ENCODE results near the gene NEAT1.

Gene NEAT1

DNA sequence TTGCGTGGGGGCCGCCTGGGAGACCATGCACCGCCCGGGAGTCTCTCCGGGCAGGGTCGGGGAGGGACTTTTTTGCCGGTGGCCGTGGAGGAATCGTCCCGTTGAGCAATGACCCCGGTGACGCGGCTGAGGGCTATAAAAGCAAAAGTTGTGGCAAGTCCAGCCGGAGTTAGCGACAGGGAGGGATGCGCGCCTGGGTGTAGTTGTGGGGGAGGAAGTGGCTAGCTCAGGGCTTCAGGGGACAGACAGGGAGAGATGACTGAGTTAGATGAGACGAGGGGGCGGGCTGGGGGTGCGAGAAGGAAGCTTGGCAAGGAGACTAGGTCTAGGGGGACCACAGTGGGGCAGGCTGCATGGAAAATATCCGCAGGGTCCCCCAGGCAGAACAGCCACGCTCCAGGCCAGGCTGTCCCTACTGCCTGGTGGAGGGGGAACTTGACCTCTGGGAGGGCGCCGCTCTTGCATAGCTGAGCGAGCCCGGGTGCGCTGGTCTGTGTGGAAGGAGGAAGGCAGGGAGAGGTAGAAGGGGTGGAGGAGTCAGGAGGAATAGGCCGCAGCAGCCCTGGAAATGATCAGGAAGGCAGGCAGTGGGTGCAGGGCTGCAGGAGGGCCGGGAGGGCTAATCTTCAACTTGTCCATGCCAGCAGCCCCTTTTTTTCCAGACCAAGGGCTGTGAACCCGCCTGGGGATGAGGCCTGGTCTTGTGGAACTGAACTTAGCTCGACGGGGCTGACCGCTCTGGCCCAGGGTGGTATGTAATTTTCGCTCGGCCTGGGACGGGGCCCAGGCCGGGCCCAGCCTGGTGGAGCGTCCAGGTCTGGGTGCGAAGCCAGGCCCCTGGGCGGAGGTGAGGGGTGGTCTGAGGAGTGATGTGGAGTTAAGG lies at the start of gene NEAT1:
TSS of gene NEAT1 (plus strand) at position 166 of the 883 bp plus-strand sequence.
- DNase-seq = peak; percentile 88

DNA sequence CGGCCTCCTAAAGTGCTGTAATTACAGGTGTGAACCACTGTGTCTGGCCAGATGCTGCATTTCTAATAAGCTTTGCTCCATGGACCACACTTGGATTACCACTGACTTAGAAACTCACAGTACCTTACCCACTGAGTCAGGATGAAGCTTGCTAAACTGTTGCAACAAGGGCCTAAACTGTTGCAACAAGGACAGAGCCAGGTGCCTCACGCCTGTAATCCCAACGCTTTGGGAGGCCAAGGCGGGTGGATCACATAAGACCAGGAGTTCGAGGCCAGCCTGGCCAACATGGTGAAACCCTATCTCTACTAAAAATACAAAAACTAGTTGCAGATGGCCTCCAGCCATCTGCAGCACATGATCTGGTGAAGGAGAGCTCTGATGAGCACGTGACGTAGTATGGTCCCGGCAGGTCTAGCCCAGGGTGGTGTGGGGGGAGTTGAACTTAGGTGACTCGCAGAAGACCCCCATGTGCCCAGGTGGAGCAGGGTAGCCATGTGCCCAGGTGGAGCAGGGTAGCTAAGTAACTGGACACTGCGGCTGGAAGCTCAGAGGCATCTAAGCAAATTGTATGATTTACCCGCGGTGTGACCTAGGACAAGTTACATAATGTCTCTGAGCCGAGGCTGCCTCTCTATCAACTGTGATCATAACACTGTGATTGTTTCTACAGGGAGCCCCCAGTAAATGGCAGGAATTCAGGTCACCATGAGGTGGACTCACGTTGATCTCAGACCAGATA lies 48.6 kb upstream of the NEAT1 start:
- no peak for DNase-seq

DNA sequence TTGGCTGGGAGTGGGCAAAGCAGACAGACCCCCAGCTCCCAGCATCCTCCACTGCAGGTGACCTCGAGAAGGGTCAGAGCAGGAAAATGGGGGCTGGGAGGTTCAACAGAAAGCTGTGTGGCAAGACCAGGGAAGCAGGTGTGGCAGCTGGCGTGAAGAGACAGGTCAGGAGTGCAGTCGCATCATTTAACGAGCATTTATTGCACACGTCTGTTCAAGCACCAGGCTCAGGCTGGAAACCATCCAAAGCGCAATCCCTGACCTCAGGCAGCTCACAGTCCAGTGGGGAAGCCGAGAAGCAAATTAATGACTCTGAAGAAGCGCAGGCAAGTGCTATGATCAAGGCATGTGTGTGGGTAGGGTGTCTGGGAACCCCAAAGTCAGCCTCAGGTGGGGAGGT lies 47.6 kb upstream of the NEAT1 start:
- DNase-seq = no peak

DNA sequence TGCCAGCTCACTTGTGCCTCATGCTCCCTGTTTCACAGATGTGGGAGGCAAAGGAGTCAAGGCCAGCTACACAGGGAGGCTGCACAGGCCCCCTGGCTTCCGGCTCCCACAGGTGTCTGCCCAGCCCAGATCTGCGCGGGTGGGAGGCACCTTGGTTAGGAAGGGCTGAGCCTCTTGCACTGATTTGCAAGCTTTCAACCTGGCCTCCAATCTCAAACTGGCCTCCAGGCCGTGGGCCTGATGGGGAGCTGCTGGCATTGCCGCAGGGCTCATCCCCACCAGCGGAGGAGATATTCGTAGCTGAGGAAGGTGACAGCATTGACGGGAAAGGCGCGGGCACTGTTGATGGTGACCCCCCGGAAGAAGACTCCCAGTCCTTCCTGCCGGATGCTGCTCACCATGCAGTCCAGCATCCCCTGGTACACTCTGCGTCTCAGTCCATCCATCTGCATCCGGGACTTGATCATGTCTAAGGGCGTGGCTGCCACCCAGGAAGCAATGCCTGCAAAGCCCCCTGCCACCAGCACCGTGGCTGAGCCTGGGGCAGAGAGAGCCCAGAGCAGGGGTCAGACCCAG lies 46.4 kb upstream of the NEAT1 start:
- DNase-seq = no peak

DNA sequence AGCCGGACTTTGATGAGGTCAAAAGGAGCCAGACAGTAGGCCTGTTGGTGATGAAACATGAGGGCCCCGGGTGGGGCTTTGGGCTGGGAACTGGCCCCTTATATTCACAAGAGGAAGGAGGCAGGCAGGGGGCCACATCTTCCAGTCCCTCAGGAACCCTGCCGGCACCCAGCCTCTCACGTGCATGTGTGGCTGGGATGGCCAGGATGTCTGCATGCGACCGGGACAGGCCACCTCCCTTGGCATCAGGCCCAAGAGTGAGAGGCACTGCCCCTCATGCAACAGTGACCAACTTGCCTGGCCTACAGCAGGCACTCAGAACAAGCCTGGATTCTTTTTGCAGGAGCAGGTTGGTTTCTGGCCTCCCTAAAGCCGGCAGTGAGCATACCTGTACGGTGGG lies 45.6 kb upstream of the NEAT1 start:
- DNase-seq = no peak

DNA sequence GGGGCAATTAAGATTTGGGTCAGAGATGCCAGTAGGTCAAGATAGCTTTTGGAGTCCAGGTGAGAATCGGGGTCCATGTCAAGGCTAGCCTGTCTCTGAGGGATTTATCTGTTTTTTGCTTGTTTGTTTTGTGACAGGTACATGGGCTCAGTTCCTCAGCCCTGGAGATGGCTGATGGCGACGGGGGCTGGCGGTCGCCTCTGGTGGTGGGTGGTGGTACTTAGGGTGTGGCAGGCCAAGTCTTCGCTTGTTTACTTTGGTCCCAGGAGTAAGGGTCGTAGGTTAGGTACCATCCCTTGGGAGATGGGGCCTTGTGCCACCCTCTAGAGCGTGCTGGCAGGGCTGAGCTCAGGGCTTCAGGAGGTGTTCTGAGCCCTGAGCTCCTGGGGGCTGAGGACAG lies 44.8 kb upstream of the NEAT1 start:
- no peak for DNase-seq

DNA sequence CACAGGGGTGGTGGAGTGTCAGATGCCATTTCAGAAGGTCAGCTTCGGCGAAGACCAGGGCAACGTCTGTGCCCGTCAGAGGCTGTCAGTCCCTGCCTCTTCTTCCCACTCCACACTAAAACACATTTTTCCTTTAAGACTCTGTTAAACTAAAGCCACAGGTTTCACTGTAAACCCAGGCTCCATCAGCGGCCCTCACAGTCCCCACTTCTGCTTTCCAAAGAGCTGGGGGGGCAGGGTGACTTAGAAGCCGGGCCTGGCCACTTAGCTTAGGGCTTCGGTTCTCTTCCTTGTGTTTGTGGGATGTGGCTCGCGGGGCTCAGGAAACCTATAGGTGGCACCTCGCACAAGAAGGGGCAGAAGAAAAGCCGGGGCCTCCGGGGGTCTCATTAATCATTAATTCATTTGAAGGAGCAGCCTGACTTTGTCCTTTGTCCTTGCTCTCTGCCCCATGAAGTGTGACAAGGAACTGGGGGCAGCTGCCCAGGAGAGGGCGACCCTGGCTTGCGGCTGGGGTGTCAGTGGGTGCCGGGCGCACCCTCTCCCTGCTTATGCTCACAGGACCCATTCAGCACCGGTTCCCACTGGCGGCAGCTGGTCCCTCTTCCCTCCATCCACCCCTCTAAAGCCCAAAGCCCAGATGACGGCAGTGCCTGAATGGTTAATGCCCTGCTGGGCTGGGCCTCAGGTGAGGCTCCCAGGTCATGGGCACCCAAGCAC lies 44.2 kb upstream of the NEAT1 start:
- DNase-seq = no peak

DNA sequence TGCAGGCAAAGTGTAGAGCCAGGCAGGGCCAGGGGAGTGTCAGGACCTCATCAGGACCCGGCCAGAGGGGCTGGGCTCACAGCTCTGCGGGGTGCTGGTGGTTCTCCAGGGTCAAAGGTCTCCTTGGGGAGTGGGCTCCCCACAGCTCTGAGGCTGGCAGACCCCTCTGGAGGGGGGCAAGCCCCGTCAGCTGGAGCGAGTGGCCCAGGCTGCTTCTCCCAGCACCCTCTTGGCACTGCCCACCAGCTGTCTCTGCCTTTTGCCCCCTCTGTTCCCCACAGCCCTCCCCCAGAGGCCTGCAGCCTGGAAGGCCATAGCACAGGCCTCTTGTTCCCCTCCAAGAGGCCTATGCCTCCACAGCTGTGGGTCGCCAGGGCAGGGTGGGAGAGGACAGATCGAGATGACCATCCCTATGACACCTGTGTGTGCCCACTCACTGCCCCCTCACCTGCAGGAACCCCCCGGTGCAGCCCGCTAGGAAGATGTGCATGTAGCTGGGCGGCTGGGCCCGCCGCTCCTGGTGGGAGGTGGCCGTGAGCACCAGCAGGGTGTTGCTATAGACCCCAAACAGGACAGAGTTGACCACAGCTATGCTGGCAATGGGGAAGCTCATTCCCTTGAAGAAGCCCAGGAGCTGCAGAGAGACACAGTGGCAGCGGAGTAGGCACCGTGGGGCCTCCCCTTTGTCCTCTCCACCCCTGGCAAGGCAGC lies 43.5 kb upstream of the NEAT1 start:
- no peak for DNase-seq

DNA sequence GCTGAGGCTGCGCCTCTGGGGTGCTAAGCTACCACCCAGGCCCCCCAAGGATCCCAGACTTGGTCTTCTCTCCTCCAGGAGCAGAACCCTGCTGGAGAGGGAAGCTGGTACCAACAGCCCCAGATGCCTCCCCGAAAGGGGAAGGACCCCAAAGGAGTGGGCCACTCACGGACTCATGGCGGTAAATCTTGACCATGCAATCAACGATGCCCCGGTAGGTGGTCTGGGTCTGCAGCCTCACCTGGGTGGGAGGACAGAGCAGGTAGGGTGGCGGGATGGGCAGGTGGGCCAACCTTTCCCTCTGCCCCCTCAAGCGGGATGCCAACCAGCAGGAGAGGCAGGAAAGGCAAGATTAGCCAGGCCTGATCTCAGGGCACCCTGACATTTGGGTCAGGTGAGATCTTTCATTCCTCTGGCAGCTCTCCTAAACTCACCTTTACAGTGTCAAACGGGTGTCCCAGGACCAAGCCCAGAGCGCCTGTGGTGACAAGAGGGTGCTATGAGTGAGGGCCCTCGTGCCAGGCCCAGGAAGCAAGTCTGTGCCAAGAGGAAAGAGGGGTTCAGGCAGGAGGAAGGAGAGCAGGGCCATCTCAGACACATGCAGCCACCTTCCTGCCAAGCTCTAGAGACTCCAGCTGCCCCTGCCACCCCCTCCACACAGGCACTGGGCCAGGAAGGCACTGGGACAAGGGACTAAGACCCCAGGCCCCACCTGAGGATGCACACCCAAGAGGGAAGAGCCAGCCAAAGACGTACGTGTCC lies 42.7 kb upstream of the NEAT1 start:
- DNase-seq = no peak

DNA sequence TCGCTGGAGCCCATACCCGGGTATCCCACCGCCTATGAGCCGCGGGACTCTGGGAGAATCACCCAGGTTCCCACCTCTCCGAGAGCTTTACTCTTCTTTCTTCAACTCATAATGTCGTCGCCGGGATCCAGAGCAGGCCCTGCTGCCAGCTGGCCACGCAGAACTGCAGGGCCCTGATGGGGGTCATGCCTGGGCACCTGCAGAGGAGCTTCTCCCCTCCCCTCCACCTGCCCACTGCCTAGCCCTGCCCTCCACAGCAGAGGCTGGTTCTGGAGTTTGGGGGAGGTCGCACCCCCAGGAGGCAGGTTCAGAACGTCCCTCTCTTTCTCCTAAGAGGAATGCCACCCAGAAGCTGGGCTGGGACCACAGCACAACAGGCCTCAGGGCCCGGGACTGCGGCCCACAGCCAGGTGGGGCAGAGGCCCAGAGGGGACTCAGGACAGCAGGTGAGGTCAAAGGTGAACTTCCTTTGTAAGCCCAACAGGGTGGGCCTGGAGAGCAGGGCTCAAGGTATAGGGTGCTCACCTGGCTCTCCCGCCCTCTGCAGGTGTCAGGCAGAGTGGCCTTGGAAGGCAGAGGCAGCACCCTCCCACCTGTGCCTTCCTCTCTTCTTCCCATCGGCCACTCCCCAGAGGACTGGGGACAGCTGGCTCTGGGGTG lies 42.0 kb upstream of the NEAT1 start:
- no peak for DNase-seq

DNA sequence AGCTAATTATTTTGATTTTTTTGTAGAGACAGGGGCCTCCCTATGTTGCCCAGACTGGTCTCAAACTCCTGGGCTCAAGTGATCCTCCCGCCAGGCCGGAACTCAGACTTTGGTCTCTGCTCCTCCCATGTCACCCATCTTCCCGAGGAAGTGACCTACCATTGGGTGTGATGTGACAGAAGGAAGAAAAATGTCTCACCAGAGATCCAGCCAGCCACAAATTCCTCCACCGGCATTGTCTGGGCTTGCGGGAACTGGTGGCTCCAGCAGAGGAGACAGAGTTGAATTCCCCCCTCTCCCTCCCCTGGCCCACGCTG lies 40.9 kb upstream of the NEAT1 start:
- no peak for DNase-seq

DNA sequence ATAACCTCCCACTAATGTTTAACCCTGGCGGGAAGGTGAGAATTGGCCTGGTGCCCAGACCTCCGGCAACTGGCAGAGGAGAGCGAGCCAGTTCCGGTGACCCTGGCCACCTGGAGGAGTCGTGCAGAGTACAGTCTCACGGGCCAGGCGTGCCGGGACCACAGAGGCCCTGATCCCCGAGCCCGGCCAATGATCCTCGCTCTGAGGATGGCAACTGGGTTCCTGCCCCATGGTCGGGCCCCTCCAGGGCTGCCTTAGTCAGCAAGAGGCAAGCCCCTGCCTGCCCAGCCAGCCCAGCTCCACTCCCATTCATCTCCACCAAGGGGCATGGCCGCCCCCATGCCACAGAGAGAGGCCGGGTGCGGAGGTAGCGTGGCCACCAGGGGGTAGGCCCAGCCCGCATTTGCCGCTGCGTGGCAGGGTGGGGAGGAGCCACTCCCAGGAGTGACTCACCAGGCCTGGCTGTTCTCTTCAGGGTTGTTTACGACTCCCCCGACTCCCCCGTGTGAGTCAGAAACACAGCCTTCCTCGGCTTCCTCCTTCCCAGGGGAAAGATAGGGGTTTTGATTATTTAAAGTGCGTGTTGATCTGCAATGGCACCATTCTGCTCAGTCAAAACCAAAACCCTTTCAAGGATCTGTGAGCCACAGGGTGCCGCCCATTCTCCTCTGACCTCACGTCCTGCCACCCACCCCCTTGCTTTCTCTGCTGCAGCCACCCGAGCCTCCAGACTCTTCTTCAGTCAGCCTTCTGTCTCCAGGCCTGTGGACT lies 40.4 kb upstream of the NEAT1 start, which contains the start of gene SLC25A45:
TSS of gene SLC25A45 (minus strand) at position 614 of the 771 bp plus-strand sequence. CDS start 695 bp downstream, outside the sequence.
- DNase-seq = peak; percentile 93

DNA sequence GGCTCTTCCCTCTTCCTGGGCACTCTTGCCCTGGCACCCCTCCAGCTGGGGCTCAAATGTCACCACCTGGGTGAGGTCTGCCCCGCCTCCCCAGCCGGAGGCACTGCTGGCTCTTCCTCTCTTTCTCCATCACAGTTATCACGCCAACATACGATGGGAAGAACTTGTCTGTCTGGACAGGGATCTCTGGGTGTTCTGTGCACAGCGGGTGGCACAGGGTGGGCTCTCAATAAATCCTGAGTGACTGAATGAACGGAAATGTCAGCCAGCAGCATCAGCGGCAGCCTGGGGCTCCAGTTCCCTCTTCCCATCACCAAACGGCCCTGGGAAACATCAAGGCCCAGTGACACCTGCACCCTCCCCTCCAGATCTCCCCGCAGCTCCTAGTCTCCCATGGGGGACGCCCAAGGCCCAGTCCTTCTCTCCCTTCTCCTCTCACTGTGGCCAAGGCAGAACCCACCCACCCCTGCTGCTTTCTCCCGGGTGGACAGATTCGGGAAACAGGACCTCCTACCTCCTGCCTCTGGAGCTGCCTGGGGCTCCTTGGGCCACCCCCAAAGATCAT lies 39.7 kb upstream of the NEAT1 start:
- no peak for DNase-seq

DNA sequence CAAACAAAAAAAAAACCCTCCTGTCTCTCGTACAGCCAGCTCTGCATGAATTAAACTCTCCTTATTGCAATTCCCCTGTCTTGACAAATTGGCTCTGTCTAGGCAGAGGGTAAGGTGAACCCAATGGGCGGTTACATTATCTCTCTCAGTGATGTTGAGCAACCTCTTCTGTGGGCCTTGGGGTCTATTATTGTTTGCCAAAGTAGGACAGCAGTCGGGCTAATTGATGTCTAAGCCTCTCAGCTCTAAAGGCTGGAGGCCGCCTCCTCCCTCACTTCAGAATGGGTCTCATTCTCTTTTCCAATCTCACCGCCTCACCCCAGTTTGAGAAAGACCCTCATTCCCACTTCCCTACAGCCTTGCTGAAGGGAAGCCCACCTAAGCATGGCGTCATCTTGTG lies 38.8 kb upstream of the NEAT1 start:
- no peak for DNase-seq

DNA sequence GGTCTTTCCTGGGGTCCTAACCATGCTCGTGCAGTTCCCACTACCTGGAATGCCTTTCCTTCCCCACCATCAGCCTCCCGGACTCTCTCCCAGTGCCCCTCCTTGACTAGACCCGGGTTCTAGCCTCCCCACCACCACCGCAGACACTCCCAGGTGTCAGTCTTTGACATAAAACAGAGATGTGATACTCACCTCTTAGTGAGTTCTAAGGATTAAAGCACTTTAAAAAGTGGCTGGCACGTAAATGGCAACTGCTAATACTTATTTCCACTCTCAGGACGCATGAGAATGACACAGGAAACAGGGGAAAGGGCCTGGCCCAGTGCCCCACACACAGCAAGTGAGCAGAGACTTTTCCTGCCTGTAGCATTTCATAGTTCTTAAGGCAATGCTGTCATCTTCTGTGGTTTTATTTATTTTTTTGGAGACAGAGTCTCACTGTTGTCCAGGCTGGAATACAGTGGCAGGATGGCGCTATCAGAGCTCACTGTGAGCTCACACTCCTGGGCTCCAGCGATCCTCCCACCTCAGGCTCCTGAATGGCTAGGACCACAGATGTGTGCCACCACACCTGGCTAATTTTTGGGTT lies 38.2 kb upstream of the NEAT1 start:
- no peak for DNase-seq

DNA sequence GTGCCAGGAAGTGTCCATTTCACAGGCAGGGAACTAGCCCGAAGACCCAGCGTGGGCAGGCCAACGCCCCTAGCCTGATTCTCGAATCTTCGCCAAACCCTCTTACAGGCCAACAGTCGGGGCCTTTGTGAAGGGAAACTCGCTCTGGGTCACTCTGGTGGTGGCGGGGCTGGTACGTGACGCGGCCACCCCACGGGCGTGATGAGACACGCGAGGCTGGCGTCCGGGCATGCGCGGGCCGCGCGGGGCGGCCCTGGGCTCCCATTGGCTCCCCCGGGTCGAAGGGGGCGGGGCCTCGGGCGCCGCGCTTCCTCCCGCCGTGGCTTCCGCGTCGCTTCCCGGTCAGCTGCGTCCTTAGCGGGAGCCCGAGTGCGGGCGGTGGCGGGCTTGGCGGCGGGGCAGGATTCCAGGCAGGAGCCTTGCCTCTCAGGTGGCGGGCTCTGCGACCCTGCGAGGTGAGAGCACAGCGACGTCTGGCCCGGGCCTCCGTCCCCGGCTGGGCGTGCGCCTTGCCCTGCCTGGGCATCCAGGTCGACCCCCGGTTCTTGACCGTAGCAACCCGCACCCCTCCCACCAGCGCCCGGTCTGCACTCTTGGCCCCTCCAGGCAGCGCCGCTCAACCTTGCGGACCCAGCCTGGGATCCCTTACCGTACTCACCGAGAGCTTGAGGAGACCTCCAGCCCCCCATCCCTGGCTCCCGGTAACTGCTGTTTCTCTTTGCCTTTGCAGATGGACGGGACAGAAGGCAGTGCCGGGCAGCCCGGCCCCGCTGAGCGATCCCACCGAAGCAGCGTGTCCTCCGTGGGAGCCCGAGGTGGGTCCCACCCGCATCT lies 36.1 kb upstream of the NEAT1 start, which contains the start of gene FRMD8:
TSS of gene FRMD8 (plus strand) at position 331 of the 834 bp plus-strand sequence. CDS start at position 731, 400 bp downstream.
- DNase-seq = peak; percentile 90

DNA sequence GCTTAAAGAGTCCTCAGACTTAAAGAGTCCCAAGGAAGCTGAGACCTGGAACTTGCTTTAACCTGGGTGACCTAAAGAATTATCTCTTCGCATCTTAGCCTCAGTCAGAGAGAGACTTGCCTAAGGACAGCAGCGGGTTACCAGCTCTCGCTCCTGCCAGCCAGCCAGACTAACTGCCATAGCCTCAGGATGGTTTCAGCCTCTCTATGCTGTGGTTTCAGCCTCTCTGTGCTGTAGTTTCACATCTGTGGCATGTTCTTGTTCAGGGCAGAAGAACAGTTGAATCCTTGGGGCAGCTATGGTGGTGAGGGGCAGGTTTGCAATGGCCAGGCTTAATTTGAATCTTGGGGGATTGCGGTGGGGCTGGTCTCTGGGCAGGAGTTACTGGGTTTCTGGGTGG lies 33.9 kb upstream of the NEAT1 start:
- DNase-seq = no peak

DNA sequence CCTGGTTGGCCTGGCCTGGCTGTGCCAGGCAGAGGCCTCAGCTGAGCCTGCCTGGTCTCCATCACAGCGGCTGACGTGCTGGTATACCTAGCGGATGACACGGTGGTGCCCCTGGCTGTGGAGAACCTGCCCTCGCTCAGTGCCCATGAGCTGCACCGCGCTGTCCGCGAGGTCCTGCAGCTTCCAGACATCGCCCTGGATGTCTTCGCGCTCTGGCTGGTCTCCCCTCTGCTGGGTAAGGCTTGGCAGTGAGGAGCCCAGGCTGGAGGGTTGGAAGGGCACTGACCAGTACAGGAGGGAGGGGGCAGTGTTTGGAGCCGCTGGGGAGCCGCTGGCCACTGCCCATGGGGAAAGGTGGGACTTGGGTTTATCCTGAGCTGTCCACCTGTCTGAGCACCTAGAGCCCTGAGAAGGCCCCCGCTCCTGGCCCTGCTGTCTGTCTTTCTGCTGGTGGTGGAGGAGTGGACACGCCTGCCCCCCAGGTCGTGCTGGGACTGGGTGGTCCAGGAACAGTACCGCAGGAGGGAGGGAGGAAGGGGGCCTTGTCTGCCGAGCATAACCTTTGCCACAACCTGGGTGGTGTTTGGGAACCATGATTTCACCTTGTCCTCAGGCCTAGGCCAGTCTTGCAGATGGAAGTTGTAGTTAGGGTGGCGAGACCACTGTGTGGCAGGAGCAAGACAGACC lies 33.2 kb upstream of the NEAT1 start:
- DNase-seq = no peak

Data from activated CD8-positive, alpha-beta memory T cell treated with anti-CD3 and anti-CD28 coated beads, Interleukin-2, amount 50 U/mL, for 4 hours (primary cell).